HUES6 (cell line): Measurements from ENCODE around the gene GRM2.

ENCODE experiments used
- H3K27ac ChIP-seq: 2 replicates; pipeline ENCODE4 v1.7.0; 2013; ENCODE audit warnings: low read depth, mild to moderate bottlenecking, low read length, inconsistent platforms
- H3K27me3 ChIP-seq: 2 replicates; pipeline ENCODE4 v1.6.1; 2013; ENCODE audit warnings: low read length; ENCODE audit not compliant: control insufficient read depth, insufficient read depth
- H3K36me3 ChIP-seq: 2 replicates; pipeline ENCODE4 v1.6.1; 2013; ENCODE audit warnings: low read length; ENCODE audit not compliant: control insufficient read depth, insufficient read depth
- H3K4me1 ChIP-seq: 2 replicates; pipeline ENCODE4 v1.6.1; 2013; ENCODE audit warnings: low read length; ENCODE audit not compliant: control insufficient read depth, insufficient read depth
- H3K4me3 ChIP-seq: 2 replicates; pipeline ENCODE4 v1.5.1; 2013; ENCODE audit warnings: low read depth, low read length
- H3K9ac ChIP-seq: one replicate; pipeline ENCODE4 v1.6.1; 2013; ENCODE audit warnings: mild to moderate bottlenecking, low read length
- H3K9me3 ChIP-seq: 2 replicates; pipeline ENCODE4 v1.6.1; 2013; ENCODE audit warnings: low read depth, low read length; ENCODE audit not compliant: control insufficient read depth, insufficient read depth

Gene GRM2

DNA sequence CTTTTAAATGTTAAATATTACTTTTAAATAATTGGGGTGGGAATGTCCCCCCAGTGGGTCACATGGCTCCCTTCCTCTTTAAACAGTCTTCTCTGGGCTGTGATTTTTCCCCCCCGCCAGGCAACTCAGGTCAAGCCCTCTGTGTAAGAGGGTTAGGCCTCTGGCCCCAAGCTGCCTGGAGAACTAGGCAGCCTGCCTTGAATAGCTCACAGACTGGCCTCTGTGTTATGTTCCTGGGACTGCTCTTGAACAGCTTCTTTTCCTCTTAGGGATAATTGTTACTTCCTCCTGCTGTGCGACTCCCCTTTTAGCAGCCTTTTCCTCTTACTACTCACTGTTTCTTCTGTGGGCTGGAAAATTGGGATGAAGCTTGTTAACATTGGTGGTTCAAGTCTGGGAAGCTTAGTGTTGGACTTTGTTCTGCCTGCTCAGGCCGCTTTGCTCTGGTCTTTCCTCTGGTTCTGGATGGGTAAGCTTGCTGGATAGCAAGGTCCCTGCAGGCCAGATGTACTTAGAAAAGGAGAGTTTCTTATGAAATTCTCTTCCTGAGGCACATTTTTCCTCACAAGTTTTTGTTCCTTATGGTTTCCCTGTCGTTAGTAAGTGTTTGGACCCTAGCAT, 33.6 kb upstream of the GRM2 start:
- no peak overlapping the region for H3K9ac ChIP-seq
- no peak overlapping the region for H3K27ac ChIP-seq
- peaks cover 22% of the 10 kb centered on the region for H3K4me1 ChIP-seq
- H3K9me3 ChIP-seq = no peaks in the 10 kb centered on the region
- no peaks in the 10 kb centered on the region for H3K27me3 ChIP-seq
- no peaks in the 10 kb centered on the region; the same call in 1 of the 2 replicates for H3K36me3 ChIP-seq
- H3K4me3 ChIP-seq = no peak overlapping the region

GRCh38 chr3:51673802-51674654, 32.8 kb upstream of the GRM2 start:
- no peak overlapping the region for H3K9ac ChIP-seq
- H3K36me3 ChIP-seq = no peaks in the 10 kb centered on the region; the same call in 1 of the 2 replicates
- H3K9me3 ChIP-seq = no peaks in the 10 kb centered on the region
- no peaks in the 10 kb centered on the region for H3K27me3 ChIP-seq
- H3K4me1 ChIP-seq = peaks cover 18% of the 10 kb centered on the region
- H3K27ac ChIP-seq = no peak overlapping the region
- no peak overlapping the region for H3K4me3 ChIP-seq

DNA sequence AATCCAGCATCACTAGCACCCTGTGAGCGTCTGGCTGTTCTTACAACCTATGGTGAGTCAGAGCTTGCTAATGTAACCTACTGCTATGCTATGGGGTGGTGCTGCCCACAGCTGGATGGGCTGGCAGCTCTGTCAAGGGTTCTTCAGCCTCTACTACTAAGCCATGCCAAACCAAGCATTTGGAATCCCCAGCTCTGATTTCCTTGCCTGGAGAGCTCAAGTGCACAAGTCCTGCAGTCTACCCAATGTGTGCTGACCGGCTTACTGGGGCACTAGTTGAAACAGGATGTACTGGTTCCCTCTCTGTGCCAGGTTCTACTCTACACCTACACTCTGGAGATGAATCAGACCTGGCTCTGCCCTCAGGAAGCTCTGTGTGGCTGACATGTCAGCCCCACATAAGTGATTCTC, 31.7 kb upstream of the GRM2 start:
- Histone ChIP-seq H3K36me3 (no peaks in the 10 kb centered on the region; the same call in 1 of the 2 replicates), H3K27me3 (no peaks in the 10 kb centered on the region), H3K9ac (no peak overlapping the region), H3K27ac (no peak overlapping the region), H3K4me3 (no peak overlapping the region), H3K9me3 (no peaks in the 10 kb centered on the region), H3K4me1 (peaks cover 17% of the 10 kb centered on the region)

GRCh38 chr3:51676102-51676640, 30.7 kb upstream of the GRM2 start:
- H3K9ac ChIP-seq = no peak overlapping the region
- peaks cover 12% of the 10 kb centered on the region; the same call in 1 of the 2 replicates for H3K4me1 ChIP-seq
- no peaks in the 10 kb centered on the region for H3K27me3 ChIP-seq
- H3K36me3 ChIP-seq = no peaks in the 10 kb centered on the region; the same call in 1 of the 2 replicates
- H3K4me3 ChIP-seq = no peak overlapping the region
- no peak overlapping the region for H3K27ac ChIP-seq
- H3K9me3 ChIP-seq = no peaks in the 10 kb centered on the region

DNA sequence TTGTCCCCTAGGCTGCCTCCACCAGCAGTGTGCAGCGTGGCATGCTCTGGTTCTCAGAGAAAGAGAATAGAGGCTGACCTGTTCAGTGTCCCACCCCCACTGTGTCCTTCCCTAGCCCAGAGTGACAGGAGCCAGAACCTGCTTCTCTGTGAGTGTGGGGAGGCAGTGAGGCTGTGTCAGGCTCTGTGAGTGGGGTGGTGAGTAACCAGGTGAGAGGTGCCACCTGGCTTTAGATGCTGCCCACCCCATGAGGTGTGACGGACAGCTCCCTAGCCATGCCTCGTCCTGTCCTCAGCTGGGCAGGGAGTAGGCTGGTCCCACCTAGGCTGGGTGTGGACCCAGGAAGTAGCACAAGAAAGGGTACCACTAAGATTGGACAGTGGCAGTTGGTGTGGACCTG, 29.5 kb upstream of the GRM2 start:
- H3K36me3 ChIP-seq = no peaks in the 10 kb centered on the region; the same call in 1 of the 2 replicates
- H3K4me3 ChIP-seq = no peak overlapping the region
- peaks cover 13% of the 10 kb centered on the region; the same call in 1 of the 2 replicates for H3K4me1 ChIP-seq
- H3K27ac ChIP-seq = no peak overlapping the region
- H3K9me3 ChIP-seq = no peaks in the 10 kb centered on the region
- H3K27me3 ChIP-seq = no peaks in the 10 kb centered on the region
- H3K9ac ChIP-seq = no peak overlapping the region

- H3K36me3 ChIP-seq = no peaks in the 10 kb centered on the region; the same call in 1 of the 2 replicates
- H3K9me3 ChIP-seq = no peaks in the 10 kb centered on the region
- H3K4me1 ChIP-seq = peaks cover 10% of the 10 kb centered on the region; the same call in 1 of the 2 replicates
- no peak overlapping the region for H3K27ac ChIP-seq
- no peak overlapping the region for H3K4me3 ChIP-seq
- no peaks in the 10 kb centered on the region for H3K27me3 ChIP-seq
- H3K9ac ChIP-seq = no peak overlapping the region
These were observed 28.7 kb upstream of the GRM2 start for GRCh38 chr3:51678186-51678585.

DNA sequence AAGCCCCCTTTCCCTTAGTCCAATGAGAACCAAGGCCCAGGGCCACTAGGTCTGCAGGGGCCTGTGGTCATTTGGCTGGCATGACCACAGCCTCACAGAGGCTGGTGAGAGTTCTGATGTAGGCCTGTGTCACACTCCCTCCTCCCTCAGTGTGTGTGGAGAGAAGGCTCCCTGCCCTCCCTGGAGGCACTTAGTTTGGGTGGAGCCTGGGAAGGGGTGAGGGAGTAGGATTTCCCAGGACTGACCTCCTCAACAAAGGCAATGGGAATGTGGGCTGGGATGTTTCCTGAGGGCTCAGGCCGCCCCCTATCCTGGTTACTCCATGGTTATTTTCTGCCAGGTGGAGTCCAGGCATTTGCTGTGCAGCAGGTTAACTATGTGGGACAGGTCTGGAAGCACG, 28.2 kb upstream of the GRM2 start:
- Histone ChIP-seq H3K9me3 (no peaks in the 10 kb centered on the region), H3K9ac (no peak overlapping the region), H3K4me3 (no peak overlapping the region), H3K36me3 (no peaks in the 10 kb centered on the region; the same call in 1 of the 2 replicates), H3K27me3 (no peaks in the 10 kb centered on the region), H3K27ac (no peak overlapping the region), H3K4me1 (peaks cover 6% of the 10 kb centered on the region; the same call in 1 of the 2 replicates)

DNA sequence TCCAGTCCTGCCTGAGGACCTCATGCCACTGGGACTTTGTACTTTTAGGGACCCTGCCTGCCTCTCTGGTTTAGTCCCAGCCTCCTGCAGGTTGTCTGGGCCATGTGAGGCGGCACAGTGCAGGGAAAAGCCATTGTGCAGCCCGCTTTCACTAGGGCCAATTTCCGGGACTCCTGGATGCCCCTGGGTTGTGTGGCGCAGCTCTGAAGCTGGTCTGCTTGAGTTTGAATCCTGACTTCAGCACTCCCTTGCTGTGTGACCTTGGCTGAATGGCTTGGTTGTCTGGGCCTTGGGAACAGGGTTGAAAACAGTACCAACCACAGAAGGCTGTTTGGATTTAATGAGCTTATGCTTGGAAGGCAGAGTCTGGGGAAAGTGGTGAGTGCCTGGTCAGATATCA, 27.6 kb upstream of the GRM2 start:
- Histone ChIP-seq H3K4me3 (no peak overlapping the region), H3K36me3 (peaks cover 2% of the 10 kb centered on the region), H3K4me1 (peaks cover 6% of the 10 kb centered on the region; the same call in 1 of the 2 replicates), H3K27me3 (no peaks in the 10 kb centered on the region), H3K27ac (no peak overlapping the region), H3K9ac (no peak overlapping the region), H3K9me3 (no peaks in the 10 kb centered on the region)

GRCh38 chr3:51679777-51680176, 27.1 kb upstream of the GRM2 start:
- Histone ChIP-seq H3K27ac (no peak overlapping the region), H3K9ac (no peak overlapping the region), H3K9me3 (no peaks in the 10 kb centered on the region), H3K36me3 (peaks cover 5% of the 10 kb centered on the region), H3K4me3 (no peak overlapping the region), H3K4me1 (peaks cover 6% of the 10 kb centered on the region; the same call in 1 of the 2 replicates), H3K27me3 (no peaks in the 10 kb centered on the region)

- no peak overlapping the region for H3K9ac ChIP-seq
- peaks cover 6% of the 10 kb centered on the region; the same call in 1 of the 2 replicates for H3K4me1 ChIP-seq
- no peaks in the 10 kb centered on the region for H3K27me3 ChIP-seq
- no peak overlapping the region for H3K27ac ChIP-seq
- H3K36me3 ChIP-seq = peaks cover 5% of the 10 kb centered on the region
- no peaks in the 10 kb centered on the region for H3K9me3 ChIP-seq
- H3K4me3 ChIP-seq = no peak overlapping the region
These were observed 26.7 kb upstream of the GRM2 start for GRCh38 chr3:51680196-51680595.
